ENCODE measurements around the gene SHC1. TPM values are rescaled to one million over a fixed set of nuclear protein-coding genes. Genes with fewer than 3 reads are reported as not detected.
"Not testable (repeated sequence)": the region's sequence is repeated elsewhere in the genome, so short reads cannot be mapped to it uniquely, and the experiment has no call there.

Gene SHC1
- total RNA-seq, 6 experiments from 2014 or later, result 371 to 461 (median 401) TPM

GRCh38 chr1:154990276-154990675 is 19.7 kb upstream of the SHC1 start:
- Mint-ChIP-seq H3K27me3 (ENCODE audit: insufficient read depth) (peaks cover 4% of the 10 kb centered on the region), H3K36me3 (ENCODE audit: low read depth) (no peaks in the 10 kb centered on the region), H3K27ac (no peak overlapping the region), H3K9me3 (no peaks in the 10 kb centered on the region), H3K4me1 (ENCODE audit: low read depth) (peaks cover 12% of the 10 kb centered on the region), H3K4me3 (no peak overlapping the region)
- TF ChIP-seq CTCF (IDR thresholded peaks at IDR 0.05), result no peak
- DNase-seq, result no peak

- Mint-ChIP-seq H3K4me3 (no peak overlapping the region), H3K36me3 (ENCODE audit: low read depth) (no peaks in the 10 kb centered on the region)
These were observed 18.8 kb upstream of the SHC1 start for GRCh38 chr1:154989195-154989860.

GRCh38 chr1:154988058-154988954 is 17.8 kb upstream of the SHC1 start:
- H3K4me3 Mint-ChIP-seq, result no peak overlapping the region

More at GRCh38 chr1:154989195-154989860, 18.8 kb upstream of the SHC1 start:
- no peak for TF ChIP-seq CTCF (IDR thresholded peaks at IDR 0.05)
- peaks cover 7% of the 10 kb centered on the region for H3K4me1 Mint-ChIP-seq (ENCODE audit: low read depth)
- peaks cover 2% of the 10 kb centered on the region; the same call in 1 of the 2 replicates for H3K27me3 Mint-ChIP-seq (ENCODE audit: insufficient read depth)
- no peak overlapping the region for H3K27ac Mint-ChIP-seq
- H3K9me3 Mint-ChIP-seq, result no peaks in the 10 kb centered on the region
- no peak for DNase-seq

GRCh38 chr1:154987326-154987725 is 16.8 kb upstream of the SHC1 start:
- no peaks in the 10 kb centered on the region for H3K36me3 Mint-ChIP-seq (ENCODE audit: low read depth)
- H3K27me3 Mint-ChIP-seq (ENCODE audit: insufficient read depth), result no peaks in the 10 kb centered on the region
- H3K4me1 Mint-ChIP-seq (ENCODE audit: low read depth), result peaks cover 6% of the 10 kb centered on the region
- no peak for DNase-seq
- no peak overlapping the region for H3K27ac Mint-ChIP-seq
- no peak overlapping the region for H3K4me3 Mint-ChIP-seq
- no peak for TF ChIP-seq CTCF (IDR thresholded peaks at IDR 0.05)
- H3K9me3 Mint-ChIP-seq, result no peaks in the 10 kb centered on the region

More at GRCh38 chr1:154988058-154988954, 17.8 kb upstream of the SHC1 start:
- TF ChIP-seq CTCF (IDR thresholded peaks at IDR 0.05), result peak; percentile 30; the same call in 1 of the 2 replicates
- no peak for DNase-seq
- Mint-ChIP-seq H3K27me3 (ENCODE audit: insufficient read depth) (peaks cover 2% of the 10 kb centered on the region; the same call in 1 of the 2 replicates), H3K27ac (no peak overlapping the region), H3K9me3 (no peaks in the 10 kb centered on the region), H3K4me1 (ENCODE audit: low read depth) (peaks cover 6% of the 10 kb centered on the region), H3K36me3 (ENCODE audit: low read depth) (no peaks in the 10 kb centered on the region)

- not testable (repeated sequence) for H3K27ac Mint-ChIP-seq; H3K36me3 Mint-ChIP-seq (ENCODE audit: low read depth); DNase-seq; H3K27me3 Mint-ChIP-seq (ENCODE audit: insufficient read depth); H3K4me1 Mint-ChIP-seq (ENCODE audit: low read depth); H3K4me3 Mint-ChIP-seq; H3K9me3 Mint-ChIP-seq
These were observed 16.2 kb upstream of the SHC1 start for GRCh38 chr1:154986736-154987135.

All from HFFc6 (cell line).